ENCODE results near the gene LGALS4.

GRCh38 chr19:38849860-38850435 lies 37.2 kb upstream of the LGALS4 start, which contains the start of gene HNRNPL:
- TF ChIP-seq FOXK2 (IDR thresholded peaks at IDR 0.05) (no peak), FOXM1 (IDR thresholded peaks at IDR 0.05; ENCODE audit: borderline replicate concordance) (peak; percentile 82), BHLHE40 (IDR thresholded peaks at IDR 0.05; ENCODE audit: borderline replicate concordance) (no peak), FOXA1 (IDR thresholded peaks at IDR 0.05) (no peak), TARDBP (IDR thresholded peaks at IDR 0.05) (no peak), HDGF (IDR thresholded peaks at IDR 0.05; ENCODE audit: borderline replicate concordance) (no peak), SUZ12 (IDR thresholded peaks at IDR 0.05) (no peak)
